Measurements from ENCODE around the gene FANCG. TPM values are rescaled to one million over a fixed set of nuclear protein-coding genes. Genes with fewer than 3 reads are reported as not detected.

Gene FANCG
- total RNA-seq, 1 donor from 2014 or later: 45.4 TPM

- Histone ChIP-seq H3K9me3 (no peaks in the 10 kb centered on the region), H3K27me3 (no peaks in the 10 kb centered on the region), H3K36me3 (peaks cover 21 to 24% of the 10 kb centered on the region in 2 donors), H3K27ac (peak overlapping the region; percentile 100), H3K4me3 (peak overlapping the region; percentile 79 to 91), H3K4me1 (peaks cover 17 to 36% of the 10 kb centered on the region in 2 donors)
- DNase-seq (ENCODE audit: low spot score in 2 of 2): no peak
- TF ChIP-seq CTCF (IDR thresholded peaks at IDR 0.05): no peak
- intact Hi-C loops (cut with DNase I): loop anchor here (10.0 kb wide), 1 partner anchor 416 kb away; the partner anchor contains the start of gene IL11RA
Measured at GRCh38 chr9:35070823-35071813, 8.6 kb downstream of the FANCG start.

DNA sequence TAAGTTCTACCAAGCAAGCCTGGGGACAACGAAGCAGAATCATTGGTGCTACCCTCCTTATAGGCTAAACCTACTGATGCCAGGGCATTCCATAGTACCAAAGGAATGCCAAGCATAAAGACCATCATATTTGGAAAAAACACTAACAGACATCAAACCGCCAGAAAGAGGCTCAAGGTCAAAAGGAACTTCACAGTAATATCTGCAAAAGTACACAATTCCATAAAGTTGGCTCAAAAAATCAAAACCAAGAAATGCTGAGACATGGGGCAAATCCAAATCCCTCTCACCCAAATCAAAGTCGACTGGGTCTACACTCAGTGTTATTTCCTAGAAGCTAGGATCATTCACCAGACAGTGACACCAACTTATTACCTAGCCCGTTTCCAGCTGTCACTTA, 10.7 kb downstream of the FANCG start:
- Histone ChIP-seq H3K4me1 (peaks cover 17 to 36% of the 10 kb centered on the region in 2 donors), H3K9me3 (no peaks in the 10 kb centered on the region), H3K4me3 (peak overlapping the region in 1 of 2 donors; percentile 16), H3K27ac (no peak overlapping the region), H3K27me3 (no peaks in the 10 kb centered on the region), H3K36me3 (peaks cover 42 to 45% of the 10 kb centered on the region in 2 donors)
- intact Hi-C loops (cut with DNase I): no loop called here
- DNase-seq (ENCODE audit: low spot score in 2 of 2): no peak
- TF ChIP-seq CTCF (IDR thresholded peaks at IDR 0.05): no peak

DNA sequence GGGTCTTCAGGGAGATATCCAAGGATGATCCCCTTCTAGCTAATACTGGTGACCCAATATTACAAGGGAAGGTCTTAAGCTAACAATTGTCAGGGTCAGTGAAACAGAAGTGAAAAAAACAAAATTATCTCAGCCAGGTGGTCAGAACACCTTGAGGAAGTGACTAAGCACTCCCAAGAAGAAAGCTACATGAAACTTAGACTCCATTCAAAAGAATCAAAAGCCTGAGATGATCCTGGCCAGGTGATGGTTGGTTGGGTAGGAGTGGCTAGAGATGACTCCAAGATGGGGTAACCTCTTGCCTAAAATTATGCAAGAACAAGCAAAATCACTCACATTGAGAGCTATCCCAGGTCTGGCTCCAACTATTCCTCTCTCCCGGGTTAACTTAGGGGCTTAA, 12.7 kb downstream of the FANCG start:
- intact Hi-C loops (cut with DNase I): no loop called here
- H3K9me3 ChIP-seq: no peaks in the 10 kb centered on the region
- H3K27ac ChIP-seq: no peak overlapping the region
- H3K36me3 ChIP-seq: peaks cover 62 to 64% of the 10 kb centered on the region in 2 donors
- TF ChIP-seq CTCF (IDR thresholded peaks at IDR 0.05): no peak
- no peak overlapping the region for H3K4me3 ChIP-seq
- DNase-seq (ENCODE audit: low spot score in 2 of 2): no peak
- no peaks in the 10 kb centered on the region for H3K27me3 ChIP-seq
- H3K4me1 ChIP-seq: peaks cover 17 to 36% of the 10 kb centered on the region in 2 donors

DNA sequence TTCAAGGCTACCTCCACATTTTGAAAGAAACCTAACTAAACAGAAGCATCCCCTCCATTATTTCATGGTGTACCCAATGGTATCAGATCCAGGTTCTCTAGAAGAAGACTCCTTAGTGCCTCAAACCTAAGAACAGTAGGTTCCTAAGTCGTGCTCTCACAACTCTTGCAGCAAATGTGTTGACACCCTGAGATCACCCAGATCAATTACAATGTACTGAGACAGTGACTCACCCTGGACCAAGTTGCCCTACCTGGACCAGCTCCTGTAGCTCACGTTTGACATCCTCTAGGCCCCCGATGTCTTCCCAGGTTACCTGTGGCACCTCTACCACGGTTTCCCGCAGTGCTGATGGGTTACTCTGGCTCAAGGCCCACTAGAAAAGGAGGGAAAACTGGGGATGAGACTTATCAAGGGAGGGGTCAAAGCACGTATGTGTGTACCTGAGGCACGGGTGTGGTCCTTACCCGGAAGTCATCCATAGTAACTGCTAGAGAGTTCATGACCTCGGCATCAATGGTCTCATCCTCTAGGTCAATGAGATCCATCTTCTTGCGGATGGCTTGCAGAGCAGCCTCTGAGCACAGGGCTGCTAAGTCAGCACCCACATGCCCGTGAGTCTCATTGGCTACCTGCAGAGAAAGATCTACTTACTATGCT, 19.1 kb downstream of the FANCG start:
- intact Hi-C loops (cut with DNase I): no loop called here

DNA sequence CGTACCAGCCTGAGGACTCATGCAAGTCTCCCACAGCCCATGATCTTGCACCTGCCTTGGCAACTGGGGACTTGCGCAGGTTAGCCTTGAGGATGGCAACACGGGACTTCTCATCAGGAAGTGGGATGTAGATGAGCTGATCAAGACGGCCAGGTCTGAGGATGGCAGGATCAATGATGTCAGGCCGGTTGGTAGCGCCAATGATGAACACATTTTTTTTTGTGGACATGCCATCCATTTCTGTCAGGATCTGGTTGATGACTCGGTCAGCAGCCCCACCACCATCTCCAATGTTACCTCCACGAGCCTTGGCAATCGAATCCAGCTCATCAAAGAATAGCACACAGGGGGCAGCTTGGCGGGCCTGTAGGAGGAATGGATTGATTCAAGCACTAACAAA, 20.3 kb downstream of the FANCG start:
- Histone ChIP-seq H3K27ac (no peak overlapping the region), H3K36me3 (peaks cover 97% of the 10 kb centered on the region in 2 donors), H3K4me3 (no peak overlapping the region), H3K9me3 (no peaks in the 10 kb centered on the region), H3K27me3 (no peaks in the 10 kb centered on the region), H3K4me1 (no peaks in the 10 kb centered on the region)
- intact Hi-C loops (cut with DNase I): no loop called here
- no peak for DNase-seq (ENCODE audit: low spot score in 2 of 2)
- no peak for TF ChIP-seq CTCF (IDR thresholded peaks at IDR 0.05)

More for the DNA sequence above, 19.1 kb downstream of the FANCG start:
- H3K27me3 ChIP-seq: no peaks in the 10 kb centered on the region
- no peak overlapping the region for H3K4me3 ChIP-seq
- no peak for TF ChIP-seq CTCF (IDR thresholded peaks at IDR 0.05)
- H3K9me3 ChIP-seq: no peaks in the 10 kb centered on the region
- no peak overlapping the region for H3K27ac ChIP-seq
- H3K36me3 ChIP-seq: peaks cover 99 to 100% of the 10 kb centered on the region in 2 donors
- DNase-seq (ENCODE audit: low spot score in 2 of 2): no peak
- no peaks in the 10 kb centered on the region for H3K4me1 ChIP-seq

Measured in ascending aorta (tissue), 2 donors.